GM18951 (cell line): ENCODE results near the gene GFI1.
A peak's percentile ranks its signal among the peaks of the same experiment; 100 is the strongest.
"Not testable (repeated sequence)": the region's sequence is repeated elsewhere in the genome, so short reads cannot be mapped to it uniquely, and the experiment has no call there.

Experiments used
- POLR2A ChIP-seq: IDR thresholded peaks from 4 replicates; pipeline ENCODE4 v1.6.1; 2011; ENCODE audit warnings: mild to moderate bottlenecking; ENCODE audit not compliant: insufficient read length, insufficient read depth; ENCODE audit errors: extremely low read depth
- in situ Hi-C: fragments of 300-500 bp; cut with MboI; formaldehyde crosslinking; loops from one replicate; pipeline ENCODE4 v1.12.0; 2022; ENCODE audit warnings: low sequenced_read_pairs, mixed read lengths, inconsistent platforms; ENCODE audit not compliant: unreplicated experiment

GFI1 gene

DNA sequence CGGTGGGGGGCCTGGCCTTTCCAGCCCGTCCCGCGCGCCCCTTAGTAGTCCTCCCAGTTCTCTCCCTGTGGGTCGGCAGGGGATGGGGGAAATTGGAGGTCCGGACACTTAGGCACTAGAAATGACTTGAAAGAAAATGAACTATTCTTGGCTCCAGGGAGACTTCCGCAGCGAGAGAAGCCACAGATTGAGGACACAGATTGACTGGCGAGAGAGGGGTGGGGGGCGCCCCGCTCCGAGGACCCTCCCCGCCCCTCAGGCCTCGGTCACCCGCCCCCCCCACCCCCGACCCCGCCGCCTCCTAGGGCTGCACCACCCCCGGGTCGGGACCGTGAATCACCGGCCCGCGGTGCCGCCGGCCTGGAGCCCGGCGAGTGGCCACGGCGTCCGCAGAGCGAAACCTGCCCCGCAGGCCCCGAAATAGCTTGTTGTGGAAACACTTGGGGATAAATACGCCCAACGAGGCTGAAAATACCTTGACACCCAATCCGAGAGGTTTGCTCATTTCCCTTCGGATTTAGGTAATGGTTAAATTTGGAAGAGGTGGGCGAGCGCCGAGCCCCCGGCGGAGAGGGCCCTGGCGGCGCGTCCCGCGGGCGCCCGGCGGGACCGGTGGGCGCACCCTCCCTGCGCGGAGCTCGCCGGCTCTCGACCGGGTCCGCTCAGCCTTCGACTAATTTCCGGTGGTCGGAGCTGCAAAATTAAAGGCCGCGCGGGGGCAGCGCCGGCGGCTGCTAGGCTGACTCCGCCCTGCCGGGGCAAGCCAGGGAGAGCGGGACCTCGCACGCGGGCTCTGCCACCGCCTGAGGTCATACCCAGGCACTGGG, at the start of gene GFI1:
GFI1 (minus strand) TSS at position 675 of the 827 bp plus-strand sequence. CDS start 3,438 bp downstream, outside the sequence.
- TF ChIP-seq POLR2A, result peak; percentile 65
- in situ Hi-C loops, result loop anchor here (10.0 kb wide), 1 partner anchor 98 kb away; no protein-coding TSS in a partner anchor

DNA sequence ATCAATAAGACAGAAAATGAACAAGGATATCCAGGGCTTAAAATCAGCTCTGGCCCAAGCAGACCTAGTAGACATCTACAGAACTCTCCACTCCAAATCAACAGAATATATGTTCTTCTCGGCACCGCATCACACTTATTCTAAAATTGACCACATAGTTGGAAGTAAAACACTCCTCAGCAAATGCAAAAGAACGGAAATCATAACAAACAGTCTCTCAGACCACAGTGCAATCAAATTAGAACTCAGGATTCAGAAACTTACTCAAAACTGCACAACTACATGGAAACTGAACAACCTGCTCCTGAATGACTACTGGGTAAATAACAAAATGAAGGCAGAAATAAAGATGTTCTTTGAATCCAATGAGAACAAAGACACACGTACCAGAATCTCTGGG, 45.6 kb upstream of the GFI1 start:
- in situ Hi-C loops, result not testable (repeated sequence)

DNA sequence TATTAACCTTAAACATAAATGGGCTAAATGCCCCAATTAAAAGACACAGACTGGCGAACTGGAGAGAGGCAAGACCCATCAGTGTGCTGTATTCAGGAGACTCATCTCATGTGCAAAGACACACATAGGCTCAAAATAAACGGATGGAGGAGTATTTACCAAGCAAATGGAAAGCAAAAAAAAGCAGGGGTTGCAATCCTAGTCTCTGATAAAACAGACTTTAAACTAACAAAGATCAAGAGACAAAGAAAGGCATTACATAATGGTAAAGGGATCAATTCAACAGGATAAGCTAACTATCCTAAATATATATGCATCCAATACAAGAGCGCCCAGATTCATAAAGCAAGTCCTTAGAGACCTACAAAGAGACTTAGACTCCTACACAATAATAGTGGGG, 45.2 kb upstream of the GFI1 start:
- in situ Hi-C loops, result not testable (repeated sequence)

DNA sequence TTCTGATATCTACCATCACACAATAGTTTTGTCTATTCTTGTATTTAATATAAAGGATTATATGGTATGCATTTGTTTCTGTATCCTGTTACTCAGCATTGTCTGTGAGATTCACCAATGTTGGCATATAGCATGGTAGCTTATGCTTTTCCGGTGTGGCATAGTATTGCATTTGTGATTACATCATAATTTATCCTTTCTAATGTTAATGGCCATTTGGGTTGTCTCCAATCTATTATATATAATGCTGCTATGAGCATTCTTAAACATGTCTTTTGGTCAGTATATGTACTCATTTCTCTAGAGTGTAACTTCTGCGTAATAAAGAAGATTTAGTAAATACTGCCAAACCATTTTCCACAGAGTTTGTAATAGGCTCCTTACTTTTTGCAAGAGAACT, 40.9 kb upstream of the GFI1 start:
- in situ Hi-C loops, result no loop called here
- no peak for TF ChIP-seq POLR2A

DNA sequence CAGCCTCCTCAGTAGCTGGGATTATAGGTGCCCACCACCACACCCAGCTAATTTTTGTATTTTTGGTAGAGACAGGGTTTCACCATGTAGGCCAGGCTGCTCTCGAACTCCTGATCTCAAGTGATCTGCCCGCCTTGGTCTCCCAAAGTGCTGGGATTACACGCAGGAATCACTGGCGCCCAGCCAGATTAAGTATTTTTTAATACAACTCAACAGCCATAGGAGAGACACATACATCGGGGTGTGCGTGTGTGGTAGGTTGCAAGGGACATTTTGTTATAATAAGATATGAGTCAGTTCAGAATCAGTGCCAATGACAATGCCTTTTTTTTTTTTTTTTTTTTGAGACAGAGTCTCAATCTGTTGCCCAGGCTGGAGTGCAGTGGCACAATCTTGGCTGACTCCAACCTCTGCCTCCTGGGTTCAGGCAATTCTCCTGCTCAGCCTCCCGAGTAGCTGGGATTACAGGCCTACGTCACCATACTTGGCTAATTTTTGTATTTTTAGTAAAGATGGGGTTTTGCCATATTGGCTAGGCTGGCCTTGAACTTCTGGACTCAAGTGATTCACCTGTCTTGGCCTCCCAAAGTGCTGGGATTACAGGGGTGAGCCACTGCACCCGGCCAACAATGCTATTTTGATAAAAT, 38.3 kb upstream of the GFI1 start:
- in situ Hi-C loops, result not testable (repeated sequence)

DNA sequence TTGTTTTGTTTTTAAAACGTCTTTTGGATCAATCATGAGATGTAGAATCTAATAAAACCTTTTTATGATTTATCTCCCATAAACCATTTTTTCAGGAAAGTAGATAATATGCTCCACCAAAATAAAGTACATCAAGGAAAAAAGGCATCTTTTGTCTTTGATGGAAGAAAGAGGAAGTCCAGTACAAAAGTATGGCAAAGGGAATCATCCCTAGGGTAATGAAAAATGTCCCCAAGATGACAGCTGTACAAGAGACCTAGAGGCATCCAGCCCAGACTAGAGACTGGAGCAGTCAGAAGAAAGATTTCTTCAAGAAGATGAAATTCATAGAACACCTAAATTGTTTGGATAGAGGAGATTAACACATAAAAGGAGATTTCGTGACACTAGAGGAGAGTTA, 32.3 kb upstream of the GFI1 start:
- TF ChIP-seq POLR2A, result no peak
- in situ Hi-C loops, result no loop called here

DNA sequence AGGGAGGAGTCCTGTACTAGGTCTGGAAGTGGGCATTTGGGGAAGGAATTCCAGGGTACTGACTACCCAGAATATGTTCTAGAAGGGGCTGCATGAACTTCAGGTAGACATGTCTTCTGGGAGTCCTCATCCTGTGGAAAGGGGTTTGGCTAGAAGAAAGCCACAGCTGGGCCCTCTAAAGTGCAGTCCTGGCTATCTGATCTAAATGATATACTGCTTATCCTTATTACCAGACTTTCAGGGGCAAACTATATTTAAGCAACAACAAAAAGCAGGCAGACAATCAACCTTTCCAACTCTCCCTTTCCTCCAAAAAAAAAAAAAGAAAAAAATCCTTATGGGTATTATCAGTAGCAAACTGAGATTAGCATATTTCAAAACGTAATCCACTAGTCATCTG, 29.8 kb upstream of the GFI1 start:
- in situ Hi-C loops, result no loop called here
- TF ChIP-seq POLR2A, result no peak

DNA sequence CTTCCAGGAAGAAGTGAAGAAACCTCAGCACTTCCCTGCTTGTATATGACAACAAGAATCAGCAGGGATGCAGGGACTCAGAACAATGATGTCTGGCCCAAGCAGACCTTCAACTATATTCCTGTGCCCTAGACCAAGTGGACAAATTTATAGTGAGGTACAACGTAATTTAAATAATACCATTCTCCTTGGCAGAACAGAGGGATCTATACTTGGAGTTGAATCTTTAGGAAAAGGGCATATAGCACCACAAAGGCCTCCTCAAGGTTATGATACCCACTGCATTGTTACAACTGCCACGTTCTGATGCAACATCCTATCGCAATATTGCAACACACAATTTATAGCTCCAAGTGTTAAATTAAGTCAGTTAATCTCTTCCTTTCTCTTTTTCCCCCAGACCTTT, 29.1 kb upstream of the GFI1 start:
- in situ Hi-C loops, result no loop called here
- TF ChIP-seq POLR2A, result no peak

DNA sequence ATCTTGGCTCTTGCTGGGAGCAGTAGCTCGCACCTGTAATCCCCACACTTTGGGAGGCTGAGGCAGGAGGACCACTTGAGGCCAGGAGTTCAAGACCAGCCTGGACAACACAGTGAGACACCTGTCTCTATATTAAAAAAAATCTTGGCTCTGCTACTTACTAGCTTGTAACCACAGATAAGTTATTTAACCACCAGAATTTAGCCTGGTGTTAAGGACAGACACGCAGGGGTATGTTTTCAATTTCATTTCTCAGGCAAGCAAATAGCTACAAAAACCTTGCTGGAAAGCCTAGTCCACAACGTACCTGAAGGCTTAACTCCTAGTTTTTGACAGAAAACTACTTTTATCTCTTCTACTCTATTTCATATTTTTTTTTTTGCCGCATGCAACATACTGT, 24.8 kb upstream of the GFI1 start:
- TF ChIP-seq POLR2A, result no peak
- in situ Hi-C loops, result no loop called here

DNA sequence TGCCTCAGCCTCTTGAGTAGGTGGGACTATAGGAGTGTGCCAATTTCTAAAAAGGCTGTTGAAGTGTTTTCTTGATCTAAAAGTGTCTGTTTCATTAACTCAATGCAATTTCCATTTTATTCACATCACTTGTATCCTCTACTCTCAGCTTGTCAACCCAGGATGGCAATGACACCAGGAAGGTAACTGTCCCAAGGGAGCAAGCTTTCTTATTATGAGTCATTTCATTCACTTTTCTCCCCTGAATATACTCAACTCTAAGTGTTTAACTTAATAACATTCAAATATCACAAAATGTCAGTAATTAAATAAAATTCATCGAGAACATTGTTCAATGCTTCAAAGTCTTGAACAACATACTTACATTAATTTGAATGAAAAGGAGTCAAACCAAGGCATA, 22.9 kb upstream of the GFI1 start:
- no peak for TF ChIP-seq POLR2A
- in situ Hi-C loops, result no loop called here

DNA sequence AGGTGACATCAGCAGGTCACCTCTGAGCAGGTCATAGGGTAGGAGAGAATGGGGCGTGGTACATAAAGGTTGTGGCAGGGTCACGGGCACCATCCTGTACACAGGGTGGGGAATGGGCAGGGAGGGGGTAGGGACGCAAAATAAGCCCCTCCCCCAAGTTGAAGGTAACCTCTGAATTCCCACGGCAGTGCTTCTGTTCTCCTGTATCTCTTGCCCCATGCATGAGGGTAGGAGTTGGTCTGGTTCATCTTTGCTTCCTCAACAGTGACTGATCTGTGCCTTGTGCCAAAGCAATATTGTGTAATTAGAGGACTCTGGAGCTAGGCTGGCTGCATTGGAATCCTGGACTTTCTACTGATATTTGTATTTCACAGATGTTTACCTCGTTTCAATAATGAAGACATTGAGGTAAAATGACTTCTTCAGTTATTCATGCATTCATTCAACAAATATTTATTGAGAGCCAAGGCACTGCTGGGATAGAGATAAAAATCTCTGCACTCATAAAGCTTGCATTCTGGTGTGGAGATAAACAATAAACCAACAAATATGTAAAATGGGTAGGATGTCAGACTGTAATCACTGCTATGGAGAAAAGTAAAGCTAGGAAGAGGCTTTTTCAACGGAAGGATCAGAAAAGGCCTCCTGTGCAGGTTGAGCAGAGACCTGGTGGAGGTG, 18.4 kb upstream of the GFI1 start:
- no peak for TF ChIP-seq POLR2A
- in situ Hi-C loops, result no loop called here

DNA sequence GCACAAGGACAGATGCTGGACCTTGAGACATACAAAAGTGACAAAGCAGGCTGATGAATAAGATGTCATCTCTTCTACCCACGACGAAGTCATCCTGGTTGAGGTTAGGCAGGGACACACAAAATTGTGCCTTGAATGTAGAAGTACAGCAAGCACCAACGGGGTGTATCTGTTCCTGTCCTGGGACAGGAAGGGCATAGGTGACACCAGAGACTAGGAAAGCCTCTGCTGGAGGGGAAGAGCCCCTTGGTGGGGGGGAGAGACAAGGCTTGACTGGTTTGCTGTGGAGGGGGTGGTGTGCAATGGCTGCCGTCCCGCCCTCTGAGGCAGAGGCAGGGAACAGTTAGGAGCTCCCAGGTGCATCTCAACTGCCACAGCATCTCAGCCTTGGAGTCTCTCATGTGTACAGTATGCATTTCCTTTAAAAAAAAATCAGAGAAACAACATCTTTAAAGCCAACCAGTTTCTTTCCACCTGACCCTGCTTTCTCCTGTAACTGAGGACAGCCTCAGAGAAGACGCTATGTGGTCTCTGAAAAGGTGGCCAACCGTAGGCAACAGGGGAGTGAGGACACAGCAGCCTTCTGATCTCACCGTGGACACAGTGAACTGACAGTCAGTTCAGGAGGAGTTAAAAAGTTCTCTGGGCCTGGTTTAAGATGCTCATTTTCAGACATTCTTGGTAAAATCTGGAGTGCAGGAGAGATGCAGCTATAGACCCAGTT, 17.7 kb upstream of the GFI1 start:
- in situ Hi-C loops, result no loop called here
- no peak for TF ChIP-seq POLR2A

DNA sequence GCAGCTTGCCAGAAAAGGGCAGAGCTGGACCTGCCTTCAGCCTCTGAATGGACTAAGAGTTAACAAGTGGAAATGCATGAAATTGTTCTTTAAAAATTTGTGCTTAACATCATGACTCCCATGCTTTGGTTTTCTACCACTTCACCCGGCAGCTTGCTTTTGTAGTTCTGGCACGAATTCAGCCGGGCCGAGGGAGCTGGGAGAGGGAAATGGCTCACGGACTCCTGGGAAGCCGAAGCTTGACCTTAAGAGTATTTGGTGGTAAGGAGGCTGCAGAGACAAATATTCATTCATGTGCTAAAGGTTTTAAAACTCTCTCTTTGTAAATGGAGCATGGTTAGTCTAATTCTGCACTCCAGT, 17.2 kb upstream of the GFI1 start:
- TF ChIP-seq POLR2A, result no peak
- in situ Hi-C loops, result no loop called here
